Stimulated activated CD4-positive, alpha-beta T cell treated with anti-CD3 and anti-CD28 coated beads, TNF-alpha, amount 100 ng/mL, for 48 hours (primary cell): ENCODE measurements around the gene NLRC3.

Experiments used
- DNase-seq, 3 donors: peaks; one replicate each; pipeline ENCODE4 v3.0.0-alpha.2; 2020; ENCODE audit warnings: low read depth in 3 of 3

The NLRC3 gene

GRCh38 chr16:3580251-3580651, 3.0 kb upstream of the NLRC3 start:
- DNase-seq: no peak

GRCh38 chr16:3579776-3580175, 2.6 kb upstream of the NLRC3 start:
- no peak for DNase-seq

GRCh38 chr16:3578610-3579551, 1.7 kb upstream of the NLRC3 start:
- peak; percentile 27 to 53 (median 44) for DNase-seq

GRCh38 chr16:3578121-3578520, 918 bp upstream of the NLRC3 start:
- DNase-seq: peak; percentile 17 to 35 (median 30)

- peak in 1 of 3 donors; percentile 23 for DNase-seq
Observed at GRCh38 chr16:3576211-3576610, 992 bp downstream of the NLRC3 start.

GRCh38 chr16:3575491-3575890, 1.7 kb downstream of the NLRC3 start:
- DNase-seq: peak in 1 of 3 donors; percentile 13

GRCh38 chr16:3574195-3574594, 3.0 kb downstream of the NLRC3 start:
- DNase-seq: no peak

- DNase-seq: no peak
Observed at GRCh38 chr16:3573146-3573815, 3.9 kb downstream of the NLRC3 start.

GRCh38 chr16:3570420-3571062, 6.7 kb downstream of the NLRC3 start:
- DNase-seq: no peak

- DNase-seq: no peak
Observed at GRCh38 chr16:3569851-3570250, 7.4 kb downstream of the NLRC3 start.

GRCh38 chr16:3566990-3567389, 10.2 kb downstream of the NLRC3 start:
- DNase-seq: no peak

- DNase-seq: no peak
Observed at GRCh38 chr16:3564889-3565141, 12.4 kb downstream of the NLRC3 start.

- no peak for DNase-seq
Observed at GRCh38 chr16:3564130-3564888, 12.9 kb downstream of the NLRC3 start.

GRCh38 chr16:3562914-3563480, 14.2 kb downstream of the NLRC3 start:
- DNase-seq: no peak

- no peak for DNase-seq
Observed at GRCh38 chr16:3561626-3562025, 15.6 kb downstream of the NLRC3 start.

GRCh38 chr16:3554351-3554928, 22.8 kb downstream of the NLRC3 start:
- DNase-seq: no peak

GRCh38 chr16:3553138-3553923, 23.9 kb downstream of the NLRC3 start:
- no peak for DNase-seq

GRCh38 chr16:3550851-3551847, 26.1 kb downstream of the NLRC3 start:
- no peak for DNase-seq

- no peak for DNase-seq
Observed at GRCh38 chr16:3549906-3550305, 27.3 kb downstream of the NLRC3 start.
